ENCODE results near the gene GPR3.

GPR3 gene

GRCh38 chr1:27416387-27417111, 24.1 kb downstream of the GPR3 start:
- no peak overlapping the region for H3K4me3 ChIP-seq (ENCODE audit: control insufficient read depth, low read depth, low read length)
- peak; percentile 83 for DNase-seq (ENCODE audit: low read depth)
- TF ChIP-seq, protein P1, sequence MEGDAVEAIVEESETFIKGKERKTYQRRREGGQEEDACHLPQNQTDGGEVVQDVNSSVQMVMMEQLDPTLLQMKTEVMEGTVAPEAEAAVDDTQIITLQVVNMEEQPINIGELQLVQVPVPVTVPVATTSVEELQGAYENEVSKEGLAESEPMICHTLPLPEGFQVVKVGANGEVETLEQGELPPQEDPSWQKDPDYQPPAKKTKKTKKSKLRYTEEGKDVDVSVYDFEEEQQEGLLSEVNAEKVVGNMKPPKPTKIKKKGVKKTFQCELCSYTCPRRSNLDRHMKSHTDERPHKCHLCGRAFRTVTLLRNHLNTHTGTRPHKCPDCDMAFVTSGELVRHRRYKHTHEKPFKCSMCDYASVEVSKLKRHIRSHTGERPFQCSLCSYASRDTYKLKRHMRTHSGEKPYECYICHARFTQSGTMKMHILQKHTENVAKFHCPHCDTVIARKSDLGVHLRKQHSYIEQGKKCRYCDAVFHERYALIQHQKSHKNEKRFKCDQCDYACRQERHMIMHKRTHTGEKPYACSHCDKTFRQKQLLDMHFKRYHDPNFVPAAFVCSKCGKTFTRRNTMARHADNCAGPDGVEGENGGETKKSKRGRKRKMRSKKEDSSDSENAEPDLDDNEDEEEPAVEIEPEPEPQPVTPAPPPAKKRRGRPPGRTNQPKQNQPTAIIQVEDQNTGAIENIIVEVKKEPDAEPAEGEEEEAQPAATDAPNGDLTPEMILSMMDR (conservative IDR thresholded peaks at IDR 0.05; ENCODE audit: control insufficient read depth, insufficient read depth, low read depth, low read length), result peak; percentile 79

DNA sequence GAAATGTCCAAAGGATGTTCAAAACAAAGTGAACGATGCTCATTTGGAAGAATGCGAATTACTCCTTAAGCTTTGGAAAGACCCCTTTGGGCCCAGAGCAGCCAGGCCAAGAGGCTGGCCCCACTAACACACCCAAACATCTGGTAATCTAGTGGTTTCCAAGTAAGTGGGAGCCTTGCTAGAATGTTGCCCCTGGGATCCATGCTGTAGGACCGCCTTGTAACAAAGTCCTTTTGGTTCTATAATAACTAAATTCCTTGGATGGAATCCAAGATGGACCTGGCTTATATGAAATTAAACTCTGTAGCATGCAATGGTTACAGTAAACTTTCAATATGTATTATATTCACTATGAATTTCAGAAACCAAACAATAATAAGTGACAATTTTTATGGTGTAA, 25.3 kb downstream of the GPR3 start:
- DNase-seq (ENCODE audit: low read depth), result no peak
- TF ChIP-seq, protein P1 (conservative IDR thresholded peaks at IDR 0.05; ENCODE audit: control insufficient read depth, insufficient read depth, low read depth, low read length), result no peak

GRCh38 chr1:27418326-27419185, 26.1 kb downstream of the GPR3 start:
- no peak overlapping the region for H3K4me3 ChIP-seq (ENCODE audit: control insufficient read depth, low read depth, low read length)

More for the DNA sequence above, 25.3 kb downstream of the GPR3 start:
- H3K4me3 ChIP-seq (ENCODE audit: control insufficient read depth, low read depth, low read length), result no peak overlapping the region

DNA sequence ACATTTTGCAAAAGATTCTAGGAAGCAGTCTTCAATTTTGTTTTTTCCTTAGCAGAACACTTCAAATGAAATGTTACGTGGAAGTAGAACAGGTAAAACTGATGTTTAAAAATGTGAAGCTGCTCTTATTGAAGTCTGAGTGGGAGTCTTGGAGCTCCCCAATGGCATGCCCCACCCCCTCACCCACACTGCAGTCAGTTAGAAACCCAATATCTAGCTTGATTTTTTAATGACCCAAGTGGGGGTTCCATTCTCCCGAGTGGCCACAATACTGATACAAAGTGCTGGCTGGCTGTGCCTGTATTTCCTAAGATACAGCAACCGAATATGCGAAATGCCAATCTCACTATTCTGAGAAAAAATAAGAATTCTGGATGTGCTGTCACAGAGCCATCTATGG, 31.3 kb downstream of the GPR3 start:
- H3K4me3 ChIP-seq (ENCODE audit: control insufficient read depth, low read depth, low read length), result no peak overlapping the region
- no peak for DNase-seq (ENCODE audit: low read depth)
- TF ChIP-seq, protein P1 (conservative IDR thresholded peaks at IDR 0.05; ENCODE audit: control insufficient read depth, insufficient read depth, low read depth, low read length), result no peak

More at GRCh38 chr1:27418326-27419185, 26.1 kb downstream of the GPR3 start:
- DNase-seq (ENCODE audit: low read depth), result peak; percentile 94
- TF ChIP-seq, protein P1 (conservative IDR thresholded peaks at IDR 0.05; ENCODE audit: control insufficient read depth, insufficient read depth, low read depth, low read length), result no peak

- TF ChIP-seq, protein P1 (conservative IDR thresholded peaks at IDR 0.05; ENCODE audit: control insufficient read depth, insufficient read depth, low read depth, low read length), result no peak
- no peak for DNase-seq (ENCODE audit: low read depth)
- no peak overlapping the region for H3K4me3 ChIP-seq (ENCODE audit: control insufficient read depth, low read depth, low read length)
Observed at GRCh38 chr1:27427329-27427728, 34.9 kb downstream of the GPR3 start.

- no peak for DNase-seq (ENCODE audit: low read depth)
- TF ChIP-seq, protein P1 (conservative IDR thresholded peaks at IDR 0.05; ENCODE audit: control insufficient read depth, insufficient read depth, low read depth, low read length), result no peak
- H3K4me3 ChIP-seq (ENCODE audit: control insufficient read depth, low read depth, low read length), result no peak overlapping the region
Observed at GRCh38 chr1:27427816-27428315, 35.4 kb downstream of the GPR3 start.

Measured in fibroblast of mammary gland (primary cell).